ENCODE results near the gene PINK1.
"Not testable (repeated sequence)": the region's sequence is repeated elsewhere in the genome, so short reads cannot be mapped to it uniquely, and the experiment has no call there.

PINK1 gene

DNA sequence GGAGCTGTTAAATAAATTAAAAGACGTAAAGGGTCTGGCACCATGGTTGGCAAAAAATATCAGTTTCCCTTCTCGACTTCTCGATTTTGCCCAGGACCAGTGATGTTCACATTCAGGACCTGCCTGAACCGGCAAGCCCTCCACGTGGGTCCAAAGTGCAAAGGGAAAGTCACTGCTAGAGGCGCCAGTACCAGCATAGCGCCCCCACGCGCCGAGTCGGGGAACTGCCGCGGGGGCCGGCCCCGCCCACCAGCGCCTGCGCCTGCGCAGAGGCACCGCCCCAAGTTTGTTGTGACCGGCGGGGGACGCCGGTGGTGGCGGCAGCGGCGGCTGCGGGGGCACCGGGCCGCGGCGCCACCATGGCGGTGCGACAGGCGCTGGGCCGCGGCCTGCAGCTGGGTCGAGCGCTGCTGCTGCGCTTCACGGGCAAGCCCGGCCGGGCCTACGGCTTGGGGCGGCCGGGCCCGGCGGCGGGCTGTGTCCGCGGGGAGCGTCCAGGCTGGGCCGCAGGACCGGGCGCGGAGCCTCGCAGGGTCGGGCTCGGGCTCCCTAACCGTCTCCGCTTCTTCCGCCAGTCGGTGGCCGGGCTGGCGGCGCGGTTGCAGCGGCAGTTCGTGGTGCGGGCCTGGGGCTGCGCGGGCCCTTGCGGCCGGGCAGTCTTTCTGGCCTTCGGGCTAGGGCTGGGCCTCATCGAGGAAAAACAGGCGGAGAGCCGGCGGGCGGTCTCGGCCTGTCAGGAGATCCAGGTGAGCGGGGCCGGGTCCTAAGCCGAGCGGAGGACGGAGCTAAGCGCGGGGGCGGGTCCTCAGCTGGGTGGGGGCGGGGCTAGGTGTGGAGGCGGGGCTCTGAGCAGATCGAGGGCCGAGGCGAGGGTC lies at the start of gene PINK1:
TSS of gene PINK1 (plus strand) at position 269 of the 875 bp plus-strand sequence. CDS start at position 360, 91 bp downstream.
- DNase-seq: peak; percentile 58

DNA sequence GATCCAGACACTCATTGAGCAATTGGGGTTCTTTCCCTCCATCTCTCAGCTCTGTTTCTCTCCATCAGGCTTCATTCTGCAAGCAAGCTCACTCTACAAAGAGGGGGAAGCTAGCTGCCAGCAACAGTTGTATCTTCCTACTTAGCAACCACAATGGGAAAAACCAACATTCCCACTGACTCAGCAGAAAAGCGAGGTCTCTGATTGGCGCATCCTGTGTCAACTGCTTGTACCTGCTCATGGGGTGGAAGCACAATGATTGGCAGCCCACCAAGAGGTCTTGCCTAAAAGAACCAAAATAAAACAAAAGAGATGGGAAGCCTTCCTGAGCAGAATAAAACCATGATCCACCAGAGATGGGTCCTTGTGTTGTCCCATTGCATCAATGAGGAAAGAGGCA lies 48.4 kb upstream of the PINK1 start:
- no peak for DNase-seq

GRCh38 chr1:20586953-20587660 lies 46.2 kb upstream of the PINK1 start:
- DNase-seq: no peak

DNA sequence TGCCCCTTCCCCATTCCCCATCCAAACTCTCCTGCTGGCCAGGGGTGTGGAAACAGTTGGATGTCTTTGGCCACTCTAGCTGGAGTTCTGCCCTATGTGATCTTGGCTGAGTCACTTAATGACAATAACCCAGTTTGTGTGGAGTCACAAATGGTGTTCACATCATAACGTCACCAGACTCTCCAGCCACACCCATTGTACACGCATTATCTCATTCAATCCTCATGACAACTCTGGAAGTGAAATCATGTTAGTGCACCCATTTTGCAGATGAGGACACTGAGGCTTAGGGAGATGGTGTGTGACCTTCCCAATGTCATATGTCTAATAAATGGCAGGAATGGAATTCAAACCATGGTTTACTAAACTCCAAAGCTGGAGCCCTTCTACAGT lies 45.6 kb upstream of the PINK1 start:
- DNase-seq: no peak

- DNase-seq: no peak
Measured at GRCh38 chr1:20588634-20589225, 44.5 kb upstream of the PINK1 start, which contains the start of gene CDA. Gene CDA (plus strand): TSS chr1:20589097. CDS start chr1:20589130, 33 bp downstream.

- no peak for DNase-seq
Measured at GRCh38 chr1:20589331-20590278, 43.7 kb upstream of the PINK1 start.

DNA sequence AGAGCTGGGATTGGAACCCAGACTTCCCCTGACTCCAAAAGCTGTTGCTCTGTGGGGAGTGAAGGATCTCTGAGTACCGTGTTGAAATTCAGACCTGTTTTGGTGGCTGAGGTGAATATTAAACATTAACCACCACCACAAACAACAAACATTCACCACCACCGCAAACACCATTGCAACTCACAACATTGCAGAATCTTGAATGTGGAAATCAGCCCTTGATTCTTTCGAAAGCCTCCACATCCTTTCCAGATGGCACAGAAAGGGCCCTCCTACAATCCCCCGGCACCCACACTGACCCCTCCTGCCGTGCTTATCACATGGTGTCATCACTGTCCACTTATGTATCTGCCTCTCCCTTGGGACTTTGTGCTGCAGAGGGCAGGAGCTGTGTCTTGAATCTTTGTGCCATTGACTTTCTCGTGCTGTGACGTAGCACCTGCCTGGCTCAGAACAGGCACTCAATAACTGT lies 42.9 kb upstream of the PINK1 start:
- no peak for DNase-seq

GRCh38 chr1:20593756-20594155 lies 39.5 kb upstream of the PINK1 start:
- no peak for DNase-seq

DNA sequence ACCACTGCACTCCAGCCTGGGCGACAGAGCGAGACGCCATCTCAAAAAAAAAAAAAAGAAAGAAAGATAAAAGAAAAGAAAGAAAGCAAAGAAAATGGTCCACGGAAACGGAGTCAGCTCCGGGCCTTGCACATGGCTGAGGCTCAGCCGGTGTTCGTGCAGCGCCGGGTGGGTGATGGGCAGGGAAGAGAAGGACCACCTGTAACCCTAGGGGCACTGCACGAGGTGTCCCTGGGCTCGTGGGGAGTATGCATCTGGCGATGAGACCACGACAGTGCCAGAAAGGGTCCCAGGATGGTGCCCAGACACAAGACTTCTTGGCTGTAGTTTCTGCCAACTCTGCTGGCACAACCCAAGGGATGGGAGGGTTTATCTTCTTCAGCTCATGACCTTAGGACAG lies 38.5 kb upstream of the PINK1 start:
- DNase-seq: no peak

GRCh38 chr1:20596106-20596505 lies 37.2 kb upstream of the PINK1 start:
- DNase-seq: no peak

DNA sequence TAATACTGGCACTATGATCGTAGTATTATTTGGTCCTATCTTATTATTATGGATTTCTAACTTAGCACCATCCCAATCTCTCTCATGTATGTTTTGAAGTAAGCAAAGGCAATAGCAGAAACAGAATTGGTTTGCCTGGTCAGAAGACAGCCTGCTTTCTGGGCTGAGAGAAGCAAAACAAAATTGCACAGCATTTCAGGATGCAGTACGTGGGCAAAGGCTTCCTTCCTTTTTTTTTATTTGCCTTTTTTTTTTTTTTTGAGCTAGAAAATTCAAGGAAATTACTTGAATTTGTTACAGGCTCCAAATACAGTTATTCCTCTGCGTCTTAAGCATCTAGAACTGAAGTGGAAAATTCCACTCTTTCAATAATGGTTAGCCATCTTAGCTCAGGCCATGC lies 35.6 kb upstream of the PINK1 start:
- no peak for DNase-seq

GRCh38 chr1:20600156-20600555 lies 33.1 kb upstream of the PINK1 start:
- DNase-seq: no peak

- DNase-seq: no peak
Measured at GRCh38 chr1:20601129-20601825, 32.0 kb upstream of the PINK1 start.

- DNase-seq: no peak
Measured at GRCh38 chr1:20602851-20603450, 30.3 kb upstream of the PINK1 start.

DNA sequence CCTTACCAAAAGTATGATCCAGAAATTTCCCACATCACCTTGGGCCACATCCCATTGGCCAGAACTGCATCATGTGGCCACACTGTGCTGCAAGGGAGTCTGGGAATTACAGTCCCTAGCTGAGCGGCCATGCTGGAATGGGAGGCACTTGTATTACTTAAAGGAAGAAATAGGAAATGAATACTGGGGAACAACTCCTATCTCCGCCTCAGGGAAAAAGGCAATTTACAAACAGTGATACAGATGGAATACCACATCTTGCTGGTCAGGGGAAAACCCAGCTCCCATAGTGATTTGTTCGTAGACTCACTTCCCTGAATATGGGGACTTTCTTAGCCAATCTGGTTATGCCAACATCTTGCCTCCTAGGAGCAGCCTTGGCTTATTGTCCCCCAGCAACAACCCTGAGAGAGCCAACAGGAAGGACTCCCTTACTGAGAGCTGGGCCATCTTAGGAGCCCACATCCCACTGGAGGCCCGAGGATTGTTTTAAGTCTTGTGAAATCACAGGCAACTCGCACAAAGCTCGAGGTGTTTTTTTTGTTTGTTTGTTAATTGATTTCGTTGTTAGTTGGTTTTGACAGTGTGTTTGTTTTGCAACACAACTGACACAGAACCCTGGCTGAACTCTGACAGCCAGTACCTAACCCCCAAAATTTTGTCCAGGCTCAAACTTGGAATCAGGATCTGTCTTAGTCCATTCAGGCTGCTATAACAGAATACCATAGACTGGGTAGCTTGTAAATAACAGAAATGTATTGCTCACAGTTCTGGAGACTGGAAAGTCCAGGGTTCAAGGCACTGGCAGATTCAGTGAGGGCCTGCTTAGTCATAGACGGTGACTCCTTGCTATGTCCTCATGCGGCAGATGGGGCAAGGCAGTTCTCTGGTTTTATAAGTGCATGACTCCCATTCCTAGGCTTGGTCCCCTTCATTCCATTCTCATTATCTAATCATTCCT lies 29.5 kb upstream of the PINK1 start:
- no peak for DNase-seq

DNA sequence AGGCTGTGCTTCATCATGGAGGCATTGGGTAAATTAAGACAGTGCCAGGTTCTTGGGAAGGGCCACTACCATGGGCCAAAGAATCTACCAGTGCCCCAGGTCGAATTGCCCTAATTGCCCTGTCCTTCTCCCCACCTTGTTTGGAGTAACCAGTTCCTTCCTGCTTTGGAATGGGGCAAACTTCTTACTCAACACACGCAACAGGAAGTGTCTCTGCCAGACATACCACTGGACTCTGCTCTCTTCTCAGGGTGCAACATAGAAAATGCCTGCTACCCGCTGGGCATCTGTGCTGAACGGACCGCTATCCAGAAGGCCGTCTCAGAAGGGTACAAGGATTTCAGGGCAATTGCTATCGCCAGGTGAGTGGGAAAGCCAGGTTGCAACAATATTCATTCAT lies 28.6 kb upstream of the PINK1 start:
- no peak for DNase-seq

DNA sequence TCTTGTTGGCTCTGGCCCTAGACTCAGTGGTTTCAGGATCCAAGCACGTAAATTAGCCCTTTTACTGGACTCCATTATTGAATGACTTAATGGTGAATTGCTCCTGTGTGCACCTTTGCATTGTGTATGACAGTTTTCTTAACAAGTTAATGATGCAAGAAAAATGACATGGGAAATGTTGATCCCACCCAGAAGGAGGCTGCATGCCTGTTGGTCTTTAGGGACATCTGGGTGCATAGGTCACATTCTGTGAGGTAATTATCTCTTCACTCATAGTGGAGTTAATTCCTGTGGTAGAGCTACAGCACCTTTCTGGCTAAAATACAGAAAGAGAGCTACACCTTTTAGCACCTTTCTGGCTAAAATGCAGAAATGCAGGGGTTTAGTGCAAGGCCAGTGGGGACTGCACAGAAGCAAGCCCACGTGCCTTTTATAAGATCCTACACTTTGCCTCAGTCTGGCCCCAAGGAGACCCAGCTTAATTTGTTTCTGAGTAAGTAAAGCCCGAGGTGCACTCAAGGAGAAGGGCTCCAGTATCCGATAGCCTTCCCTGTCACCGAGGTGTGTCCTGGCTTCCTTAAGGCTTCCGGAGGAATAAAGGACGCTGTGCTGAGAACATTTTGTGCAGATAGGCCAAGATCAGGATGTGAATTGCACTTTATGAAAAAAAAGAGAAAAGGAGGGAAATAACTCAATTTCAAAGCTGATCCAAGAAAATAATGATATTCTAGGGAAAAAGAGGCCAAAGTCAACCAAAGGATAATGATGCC lies 26.3 kb upstream of the PINK1 start:
- DNase-seq: not testable (repeated sequence)

- no peak for DNase-seq
Measured at GRCh38 chr1:20609541-20609940, 23.7 kb upstream of the PINK1 start.

DNA sequence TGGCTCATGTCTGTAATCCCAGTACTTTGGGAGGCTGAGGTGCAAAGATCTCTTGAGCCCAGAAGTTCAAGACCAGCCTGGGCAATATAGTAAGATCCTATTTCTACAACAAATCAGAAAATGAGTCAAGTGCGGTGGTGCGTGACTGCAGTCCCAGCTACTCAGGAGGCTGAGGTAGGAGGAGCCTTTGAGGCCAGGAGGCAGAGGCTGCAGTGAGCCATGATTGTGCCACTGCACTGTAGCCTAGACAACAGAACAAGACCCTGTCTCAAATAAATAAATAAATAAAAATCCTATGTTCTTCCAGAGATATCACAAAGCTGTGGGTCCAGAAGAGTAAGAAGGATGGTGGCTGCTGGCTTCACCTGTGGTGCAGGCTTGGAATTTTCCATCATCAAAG lies 22.3 kb upstream of the PINK1 start:
- no peak for DNase-seq
